Ovary (tissue), 9 donors: ENCODE data around the gene CHPF. TPM values are rescaled to one million over a fixed set of nuclear protein-coding genes. Genes with fewer than 3 reads are reported as not detected.

Experiments used
- DNase-seq, 5 donors: peaks; one replicate each; pipeline ENCODE4 v3.0.0-alpha.2; 2019 to 2020
- H3K27ac ChIP-seq, 2 donors: fragments of 200-600 bp; one replicate each; pipeline versions ENCODE4 v1.5.1 to v1.8.0; 2019 to 2022
- H3K27me3 ChIP-seq: fragments of 200-600 bp; one replicate; pipeline ENCODE4 v1.8.0; 2022
- H3K36me3 ChIP-seq: fragments of 200-600 bp; sonication (generic); one replicate; pipeline ENCODE4 v1.5.1; 2019
- H3K4me1 ChIP-seq: one replicate; pipeline ENCODE4 v1.8.1; 2013; ENCODE audit warnings: mild to moderate bottlenecking, moderate library complexity; ENCODE audit not compliant: insufficient read depth
- H3K4me3 ChIP-seq: fragments of 200-600 bp; sonication (generic); one replicate; pipeline ENCODE4 v1.5.1; 2017
- H3K9me3 ChIP-seq, 2 donors: fragments of 200-600 bp in 1 of 2; sonication (generic) in 1 of 2; one replicate each; pipeline versions ENCODE4 v1.5.1 to v1.8.1; 2013 to 2019; ENCODE audit warnings: mild to moderate bottlenecking in 1 of 2, moderate library complexity in 1 of 2
- EP300 ChIP-seq: sonication (generic); formaldehyde crosslinking; IDR thresholded peaks from one replicate; pipeline ENCODE4 v1.6.1; 2017; ENCODE audit warnings: antibody characterized with exemption
- POLR2A ChIP-seq: fragments of 450-650 bp; IDR thresholded peaks from one replicate; pipeline ENCODE4 v1.6.1; 2017; ENCODE audit warnings: antibody characterized with exemption, mild to moderate bottlenecking, moderate library complexity
- WGBS, 3 donors: extraction: QIAGEN DNeasy Blood & Tissue Kit in 1 of 3; methylation state at CpG; one replicate each; pipeline versions ENCODE4 v1.1.5 to v1.1.7; 2013 to 2017; 5-methylcytosine and 5-hydroxymethylcytosine counted together
- intact Hi-C, 4 donors: fragments of 100-400 bp; cut with DNase I; formaldehyde crosslinking; loops; one replicate each; pipeline versions ENCODE4 v1.11.0 to v1.15.1; 2022 to 2023
- polyA plus RNA-seq, 2 donors: library from polyadenylated mRNA; stranded (reverse); fragments of 200-250 nt in 1 of 2; fragments of 350-450 nt in 1 of 2; fragmentation: Illumina TruSeq in 1 of 2; extraction: RNeasy Lipid Tissue Mini Kit (QIAGEN cat#74804) in 1 of 2; gene quantifications; one replicate each; pipeline ENCODE4 v1.2.3, GENCODE V29; 2013 to 2014
- total RNA-seq, 7 donors: library from RNA; depleted of rRNA in 2 of 7; stranded (reverse); fragments of >200 nt in 2 of 7; fragmentation: NEBNext Ultra II Directional in 3 of 7; extraction: Animal tissue kit (Norgen Biotek cat#: 25700) in 3 of 7; gene quantifications; one replicate each; pipeline versions ENCODE4 v1.1.0 to v1.2.4, GENCODE V29; 2016 to 2023
- TF ChIP-seq, protein P1 (sequence below), 3 donors: fragments of 450-650 bp in 2 of 3; fragments of 200-600 bp in 1 of 3; IDR thresholded peaks; one replicate each; pipeline versions ENCODE4 v1.5.1 to v1.8.0; 2016 to 2022; ENCODE audit warnings: antibody characterized with exemption in 3 of 3, mild to moderate bottlenecking in 1 of 3
- donor health status: DM: no; HTN: no; CAD: no; lungs with moderate emphysema.
- donor health status: DM: no; HTN: no; CAD: no.
- donor health status: Bipolar disorder and iron deficiency.
- donor health status: DM: yes; HTN: yes; CAD: no.
- donor health status: DM: no; HTN: no; CAD: no.
- donor health status: DM: yes; HTN: yes; CAD: no.

The CHPF gene
- total and polyA plus RNA-seq, 9 donors = 4.0 to 181 (median 120) TPM

- no peak overlapping the region for H3K4me3 ChIP-seq
- TF ChIP-seq EP300 (no peak), POLR2A (no peak)
- TF ChIP-seq, protein P1, sequence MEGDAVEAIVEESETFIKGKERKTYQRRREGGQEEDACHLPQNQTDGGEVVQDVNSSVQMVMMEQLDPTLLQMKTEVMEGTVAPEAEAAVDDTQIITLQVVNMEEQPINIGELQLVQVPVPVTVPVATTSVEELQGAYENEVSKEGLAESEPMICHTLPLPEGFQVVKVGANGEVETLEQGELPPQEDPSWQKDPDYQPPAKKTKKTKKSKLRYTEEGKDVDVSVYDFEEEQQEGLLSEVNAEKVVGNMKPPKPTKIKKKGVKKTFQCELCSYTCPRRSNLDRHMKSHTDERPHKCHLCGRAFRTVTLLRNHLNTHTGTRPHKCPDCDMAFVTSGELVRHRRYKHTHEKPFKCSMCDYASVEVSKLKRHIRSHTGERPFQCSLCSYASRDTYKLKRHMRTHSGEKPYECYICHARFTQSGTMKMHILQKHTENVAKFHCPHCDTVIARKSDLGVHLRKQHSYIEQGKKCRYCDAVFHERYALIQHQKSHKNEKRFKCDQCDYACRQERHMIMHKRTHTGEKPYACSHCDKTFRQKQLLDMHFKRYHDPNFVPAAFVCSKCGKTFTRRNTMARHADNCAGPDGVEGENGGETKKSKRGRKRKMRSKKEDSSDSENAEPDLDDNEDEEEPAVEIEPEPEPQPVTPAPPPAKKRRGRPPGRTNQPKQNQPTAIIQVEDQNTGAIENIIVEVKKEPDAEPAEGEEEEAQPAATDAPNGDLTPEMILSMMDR (IDR thresholded peaks at IDR 0.05) = no peak
- intact Hi-C loops = loop anchor here in 1 of 4 donors (5.0 kb wide), 1 partner anchor 76 kb away; no protein-coding TSS in a partner anchor
- no peak overlapping the region for H3K27ac ChIP-seq
- H3K36me3 ChIP-seq = no peaks in the 10 kb centered on the region
- H3K9me3 ChIP-seq = no peaks in the 10 kb centered on the region
- no peaks in the 10 kb centered on the region for H3K27me3 ChIP-seq
- DNase-seq = peak in 1 of 5 donors; percentile 39
- H3K4me1 ChIP-seq = peaks cover 1% of the 10 kb centered on the region
- WGBS, 3 donors = 85 to 91% (median 87%) methylated on average over 11 of the region's 11 CpGs
Observed at GRCh38 chr2:219566640-219567039, 23.0 kb upstream of the CHPF start.

DNA sequence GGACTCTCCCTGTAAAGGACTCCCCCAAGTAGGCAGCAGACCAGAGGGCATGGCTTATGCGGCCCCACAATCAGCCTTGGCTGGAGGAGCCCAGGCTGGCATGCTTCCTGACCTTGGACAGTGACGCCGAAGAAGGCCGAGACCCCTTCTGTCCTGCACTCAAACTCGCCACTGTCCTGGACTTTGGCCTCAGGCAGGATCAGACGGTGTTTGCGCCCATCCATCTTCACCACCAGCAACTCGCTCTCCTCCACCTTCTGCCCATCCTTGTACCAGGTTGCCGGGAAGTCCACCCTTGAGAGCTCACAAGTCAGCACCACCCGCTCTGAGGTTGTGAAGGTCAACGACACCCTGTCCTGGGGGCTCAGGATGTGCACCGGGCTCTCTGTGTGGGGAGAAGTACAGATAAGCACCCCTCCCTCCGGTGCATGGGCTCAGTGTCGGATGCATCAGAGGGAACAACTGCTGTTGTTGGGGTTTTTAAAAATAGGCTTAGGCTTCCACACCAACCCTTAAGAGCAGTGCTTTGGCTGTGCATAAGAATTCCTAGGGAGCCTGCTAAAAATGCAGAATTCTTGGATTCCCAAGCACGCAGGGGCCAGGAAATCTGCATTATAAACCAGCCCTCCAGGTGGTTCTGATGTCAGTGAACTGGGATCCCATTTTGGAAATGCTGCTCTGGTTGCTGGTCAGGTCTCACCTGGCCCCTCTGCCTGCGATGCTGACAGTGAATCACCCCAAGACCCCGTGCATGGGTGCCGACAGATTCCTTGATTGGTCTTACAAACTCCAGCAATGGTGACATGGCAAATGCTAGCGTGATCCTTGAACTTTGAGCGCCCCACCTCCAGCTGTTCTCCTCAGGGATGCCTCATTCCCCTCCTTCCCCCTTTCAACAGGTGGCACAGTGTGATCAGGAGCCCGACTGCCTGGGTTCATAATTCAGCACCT, 21.8 kb upstream of the CHPF start:
- DNase-seq = peak in 2 of 5 donors; percentile 26 to 51
- Histone ChIP-seq H3K27me3 (no peaks in the 10 kb centered on the region), H3K27ac (no peak overlapping the region), H3K4me1 (peaks cover 3% of the 10 kb centered on the region), H3K9me3 (no peaks in the 10 kb centered on the region), H3K4me3 (no peak overlapping the region), H3K36me3 (no peaks in the 10 kb centered on the region)
- WGBS, 3 donors = 73 to 84% (median 76%) methylated on average over 21 of the region's 21 CpGs
- TF ChIP-seq, protein P1 (IDR thresholded peaks at IDR 0.05) = no peak
- no peak for TF ChIP-seq POLR2A
- TF ChIP-seq EP300 = no peak
- intact Hi-C loops = loop anchor here in 1 of 4 donors (5.0 kb wide), 1 partner anchor 77 kb away; no protein-coding TSS in a partner anchor

DNA sequence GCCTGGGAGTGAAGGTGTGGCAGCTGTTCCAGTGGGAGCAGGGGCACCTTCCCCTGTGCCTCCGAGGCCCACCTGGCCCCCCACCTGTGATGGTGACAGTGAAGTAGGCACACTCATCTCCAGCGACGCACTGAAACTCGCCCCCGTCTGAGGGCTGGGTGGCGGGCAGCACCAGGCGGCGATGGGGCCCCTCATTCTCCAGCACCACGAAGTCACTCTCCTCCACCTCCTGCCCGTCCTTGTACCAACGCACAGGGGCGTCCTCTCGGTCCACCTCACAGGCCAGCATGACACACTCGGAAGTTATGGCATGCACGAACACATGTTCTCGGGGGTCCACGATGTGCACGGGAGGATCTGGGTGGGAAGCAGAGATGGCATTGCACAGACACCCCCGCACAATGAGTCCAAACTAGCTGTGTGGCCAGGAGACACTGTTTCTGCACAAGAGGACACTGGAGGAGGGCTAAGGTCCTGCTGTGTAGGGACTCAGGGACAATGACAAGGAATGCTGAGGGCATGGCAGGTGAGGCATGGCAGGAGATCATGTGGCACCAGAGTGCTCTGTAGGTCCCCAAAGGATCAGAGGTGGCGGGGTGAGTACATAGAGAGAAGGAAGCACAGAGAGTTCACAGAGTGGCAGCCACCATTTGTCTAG, 19.8 kb upstream of the CHPF start:
- Histone ChIP-seq H3K9me3 (no peaks in the 10 kb centered on the region), H3K27me3 (no peaks in the 10 kb centered on the region), H3K4me3 (no peak overlapping the region), H3K27ac (no peak overlapping the region), H3K36me3 (no peaks in the 10 kb centered on the region), H3K4me1 (peaks cover 4% of the 10 kb centered on the region)
- no peak for TF ChIP-seq POLR2A
- no peak for TF ChIP-seq EP300
- TF ChIP-seq, protein P1 (IDR thresholded peaks at IDR 0.05) = no peak
- peak in 2 of 5 donors; percentile 25 to 42 for DNase-seq
- intact Hi-C loops = loop anchor here in 1 of 4 donors (5.0 kb wide), 1 partner anchor 64 kb away; the partner anchor contains the start of gene SLC4A3
- WGBS, 3 donors = 86 to 88% (median 86%) methylated on average over 20 of the region's 20 CpGs
